ENCODE results near the gene BORCS5. TPM values are rescaled to one million over a fixed set of nuclear protein-coding genes. Genes with fewer than 3 reads are reported as not detected.

Gene BORCS5
- total and polyA plus RNA-seq, 4 donors = 7.2 to 22.8 (median 13.2) TPM

DNA sequence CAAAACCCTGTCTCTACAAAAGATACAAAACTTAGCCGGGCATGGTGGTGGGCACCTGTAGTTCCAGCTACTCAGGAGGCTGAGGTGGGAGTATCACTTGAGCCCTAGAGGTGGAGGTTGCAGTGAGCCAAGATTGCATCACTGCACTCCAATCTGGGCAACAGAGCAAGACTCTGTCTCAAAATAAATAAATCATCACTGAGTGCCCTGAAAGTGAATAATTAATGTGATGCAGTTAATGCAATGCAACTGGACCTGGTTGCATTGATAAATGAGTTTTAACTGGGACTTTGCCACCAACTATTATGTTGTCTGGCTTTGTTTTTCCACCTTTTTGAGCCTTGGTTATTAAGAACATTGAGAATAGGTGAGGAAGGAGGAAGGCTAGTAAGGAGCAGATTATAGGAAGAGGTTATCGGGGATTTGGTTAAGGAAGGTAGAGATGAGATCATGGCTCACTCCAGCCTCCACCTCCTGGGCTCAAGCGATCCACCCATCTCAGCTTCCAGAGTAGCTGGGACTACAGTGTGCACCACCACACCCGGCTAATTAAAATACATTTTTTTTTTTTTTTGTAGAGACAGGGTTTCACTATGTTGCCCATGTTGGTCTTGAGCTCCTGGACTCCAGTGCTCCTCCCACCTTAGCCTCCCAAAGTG, 8.0 kb downstream of the BORCS5 start:
- intact Hi-C loops (cut with DNase I) = no loop called here
- Histone ChIP-seq H3K4me3 (ENCODE audit: low read length in 2 of 2) (no peak overlapping the region), H3K27ac (ENCODE audit: low read depth in 1 of 2, low read length in 2 of 2) (peak overlapping the region in 1 of 2 donors; percentile 35), H3K27me3 (ENCODE audit: control insufficient read depth in 1 of 2, insufficient read depth in 2 of 2, low read length in 1 of 2) (no peaks in the 10 kb centered on the region), H3K4me1 (ENCODE audit: control insufficient read depth in 1 of 2, insufficient read depth in 2 of 2, low read length in 2 of 2) (peaks cover 0 to 5% of the 10 kb centered on the region in 2 donors), H3K36me3 (ENCODE audit: control insufficient read depth in 1 of 2, insufficient read depth in 2 of 2, low read length in 1 of 2) (no peaks in the 10 kb centered on the region), H3K9me3 (ENCODE audit: control insufficient read depth, low read length) (no peaks in the 10 kb centered on the region)
- ATAC-seq (ENCODE audit: low FRiP score) = no peak
- DNase-seq = no peak
- 93 to 96% methylated on average over 4 of the region's 4 CpGs for WGBS, 2 donors

GRCh38 chr12:12365446-12365802, 8.5 kb downstream of the BORCS5 start:
- no peak for DNase-seq
- Histone ChIP-seq H3K9me3 (ENCODE audit: control insufficient read depth, low read length) (no peaks in the 10 kb centered on the region), H3K27me3 (ENCODE audit: control insufficient read depth in 1 of 2, insufficient read depth in 2 of 2, low read length in 1 of 2) (no peaks in the 10 kb centered on the region), H3K4me3 (ENCODE audit: low read length in 2 of 2) (no peak overlapping the region), H3K36me3 (ENCODE audit: control insufficient read depth in 1 of 2, insufficient read depth in 2 of 2, low read length in 1 of 2) (no peaks in the 10 kb centered on the region), H3K27ac (ENCODE audit: low read depth in 1 of 2, low read length in 2 of 2) (no peak overlapping the region), H3K4me1 (ENCODE audit: control insufficient read depth in 1 of 2, insufficient read depth in 2 of 2, low read length in 2 of 2) (peaks cover 0 to 5% of the 10 kb centered on the region in 2 donors)
- 92 to 94% methylated on average over 5 of the region's 5 CpGs for WGBS, 2 donors
- no peak for ATAC-seq (ENCODE audit: low FRiP score)
- intact Hi-C loops (cut with DNase I) = no loop called here

DNA sequence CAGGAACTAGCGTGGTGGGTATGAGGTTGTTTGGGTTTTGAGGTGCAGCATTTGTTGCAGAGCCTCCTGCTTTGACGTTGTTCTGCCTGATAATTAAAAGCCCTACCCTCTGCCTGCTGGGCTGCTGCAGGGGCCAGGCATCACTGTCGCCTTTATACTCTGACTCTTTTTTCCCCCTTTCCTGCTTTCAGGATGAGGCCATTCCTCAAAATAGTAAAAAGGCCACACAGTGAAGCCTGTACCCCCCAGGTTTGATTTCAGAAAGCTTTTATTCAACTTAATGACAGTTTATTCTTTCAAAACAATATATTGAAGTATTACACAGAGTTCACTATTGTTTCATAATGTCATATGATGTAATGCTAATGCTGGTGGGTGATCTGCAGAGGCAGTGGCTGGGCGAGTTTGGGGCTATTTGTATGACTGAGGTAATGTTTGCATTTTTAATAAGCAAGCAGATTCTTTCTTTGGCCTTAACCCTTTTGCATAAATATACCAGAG, 9.1 kb downstream of the BORCS5 start:
- H3K27ac ChIP-seq (ENCODE audit: low read depth in 1 of 2, low read length in 2 of 2) = peak overlapping the region in 1 of 2 donors; percentile 54

DNA sequence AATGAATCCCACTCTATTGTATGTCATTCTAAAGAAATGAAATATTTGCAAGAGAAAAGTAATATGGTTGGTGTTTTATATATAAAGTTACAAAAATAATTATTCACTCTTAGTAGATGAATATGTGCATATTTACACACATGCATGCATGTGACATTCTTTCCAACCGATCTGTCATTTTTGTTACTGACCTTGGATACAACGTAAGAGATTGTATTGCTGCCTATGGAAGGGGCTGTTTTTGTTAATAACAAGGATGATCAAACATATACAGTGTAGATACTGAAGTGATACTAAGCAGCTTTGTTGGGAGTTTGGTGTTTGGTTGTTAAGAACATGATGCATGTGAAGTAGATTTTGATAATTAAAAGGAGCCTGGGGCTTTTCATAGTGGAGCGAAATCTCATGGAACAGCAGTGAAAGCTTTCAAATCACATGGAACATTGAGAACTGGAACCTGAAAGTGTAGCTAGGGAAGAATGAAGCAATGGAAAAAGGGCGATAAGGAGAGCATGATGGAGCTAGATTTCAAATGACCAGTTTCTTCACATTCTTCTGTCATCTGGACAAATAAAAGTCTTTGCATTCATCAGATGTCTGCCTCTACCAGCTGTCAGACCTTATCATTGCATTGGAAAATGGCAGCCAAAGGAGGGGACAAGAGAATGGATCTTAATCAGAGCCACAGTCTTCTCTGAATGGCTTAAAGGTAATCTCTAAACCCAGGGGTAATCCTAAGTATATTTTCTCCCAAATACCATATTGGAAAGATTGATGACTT, 10.0 kb downstream of the BORCS5 start:
- WGBS, 2 donors = 83 to 84% methylated on average over 4 of the region's 4 CpGs

More for the DNA sequence above, 9.1 kb downstream of the BORCS5 start:
- DNase-seq (no peak), ATAC-seq (ENCODE audit: low FRiP score) (peak; percentile 26)
- Histone ChIP-seq H3K4me3 (ENCODE audit: low read length in 2 of 2) (no peak overlapping the region), H3K9me3 (ENCODE audit: control insufficient read depth, low read length) (no peaks in the 10 kb centered on the region), H3K27me3 (ENCODE audit: control insufficient read depth in 1 of 2, insufficient read depth in 2 of 2, low read length in 1 of 2) (no peaks in the 10 kb centered on the region), H3K36me3 (ENCODE audit: control insufficient read depth in 1 of 2, insufficient read depth in 2 of 2, low read length in 1 of 2) (no peaks in the 10 kb centered on the region), H3K4me1 (ENCODE audit: control insufficient read depth in 1 of 2, insufficient read depth in 2 of 2, low read length in 2 of 2) (peaks cover 0 to 5% of the 10 kb centered on the region in 2 donors)
- whole genome bisulfite sequencing, 2 donors = 28 to 33% methylated on average over 4 of the region's 4 CpGs
- intact Hi-C loops (cut with DNase I) = no loop called here

DNA sequence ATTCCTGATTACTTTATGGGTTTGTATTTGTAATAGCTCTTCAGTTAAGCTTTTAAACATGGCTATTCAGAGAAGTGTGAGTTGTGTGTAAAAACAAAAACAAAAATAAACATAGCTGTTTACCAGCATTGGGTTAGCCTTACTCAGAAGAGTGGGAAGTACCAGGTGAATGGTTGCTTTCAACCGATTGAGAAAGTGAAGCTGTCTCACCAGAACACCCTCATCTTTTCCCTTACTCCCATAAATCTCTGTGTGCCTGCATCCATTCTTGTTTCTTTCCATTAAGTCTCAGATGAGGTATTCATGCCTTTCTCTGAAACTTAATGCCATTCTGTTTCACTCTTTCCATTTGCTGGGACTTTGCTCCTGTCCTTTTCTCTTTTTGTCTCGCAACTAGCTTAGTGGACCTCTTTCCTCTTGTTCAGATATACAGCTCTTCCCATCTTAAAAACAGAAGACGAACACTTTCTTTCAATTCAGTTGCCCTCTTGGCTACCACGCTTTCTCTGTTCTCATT, 10.7 kb downstream of the BORCS5 start:
- H3K4me3 ChIP-seq (ENCODE audit: low read length in 2 of 2) = no peak overlapping the region
- DNase-seq (no peak), ATAC-seq (ENCODE audit: low FRiP score) (no peak)
- H3K36me3 ChIP-seq (ENCODE audit: control insufficient read depth in 1 of 2, insufficient read depth in 2 of 2, low read length in 1 of 2) = no peaks in the 10 kb centered on the region
- H3K27me3 ChIP-seq (ENCODE audit: control insufficient read depth in 1 of 2, insufficient read depth in 2 of 2, low read length in 1 of 2) = no peaks in the 10 kb centered on the region
- H3K27ac ChIP-seq (ENCODE audit: low read depth in 1 of 2, low read length in 2 of 2) = no peak overlapping the region
- H3K9me3 ChIP-seq (ENCODE audit: control insufficient read depth, low read length) = no peaks in the 10 kb centered on the region
- intact Hi-C loops (cut with DNase I) = no loop called here
- H3K4me1 ChIP-seq (ENCODE audit: control insufficient read depth in 1 of 2, insufficient read depth in 2 of 2, low read length in 2 of 2) = peaks cover 0 to 5% of the 10 kb centered on the region in 2 donors
- 92 to 93% methylated on average over 4 of the region's 4 CpGs for WGBS, 2 donors

More for the DNA sequence above, 10.0 kb downstream of the BORCS5 start:
- Histone ChIP-seq H3K27me3 (ENCODE audit: control insufficient read depth in 1 of 2, insufficient read depth in 2 of 2, low read length in 1 of 2) (no peaks in the 10 kb centered on the region), H3K4me3 (ENCODE audit: low read length in 2 of 2) (no peak overlapping the region), H3K36me3 (ENCODE audit: control insufficient read depth in 1 of 2, insufficient read depth in 2 of 2, low read length in 1 of 2) (no peaks in the 10 kb centered on the region), H3K9me3 (ENCODE audit: control insufficient read depth, low read length) (no peaks in the 10 kb centered on the region), H3K27ac (ENCODE audit: low read depth in 1 of 2, low read length in 2 of 2) (no peak overlapping the region), H3K4me1 (ENCODE audit: control insufficient read depth in 1 of 2, insufficient read depth in 2 of 2, low read length in 2 of 2) (peaks cover 0 to 5% of the 10 kb centered on the region in 2 donors)
- no peak for DNase-seq
- no peak for ATAC-seq (ENCODE audit: low FRiP score)
- intact Hi-C loops (cut with DNase I) = no loop called here

GRCh38 chr12:12372946-12373722, 16.3 kb downstream of the BORCS5 start:
- intact Hi-C loops (cut with DNase I) = loop anchor here in 1 of 2 donors (5.0 kb wide), 1 partner anchor 284 kb away; no protein-coding TSS in a partner anchor
- ATAC-seq (ENCODE audit: low FRiP score) = no peak
- 87% methylated on average over 4 of the region's 4 CpGs for WGBS, 2 donors

GRCh38 chr12:12376646-12377448, 20.0 kb downstream of the BORCS5 start:
- ATAC-seq (ENCODE audit: low FRiP score) = peak; percentile 89
- peaks cover 0 to 3% of the 10 kb centered on the region in 2 donors for H3K36me3 ChIP-seq (ENCODE audit: control insufficient read depth in 1 of 2, insufficient read depth in 2 of 2, low read length in 1 of 2)
- intact Hi-C loops (cut with DNase I) = loop anchor here (2.0 to 5.0 kb wide), 4 partner anchors 188 to 330 kb away; no protein-coding TSS in a partner anchor
- H3K9me3 ChIP-seq (ENCODE audit: control insufficient read depth, low read length) = no peaks in the 10 kb centered on the region
- H3K4me3 ChIP-seq (ENCODE audit: low read length in 2 of 2) = no peak overlapping the region
- H3K27ac ChIP-seq (ENCODE audit: low read depth in 1 of 2, low read length in 2 of 2) = no peak overlapping the region
- no peak for DNase-seq
- H3K4me1 ChIP-seq (ENCODE audit: control insufficient read depth in 1 of 2, insufficient read depth in 2 of 2, low read length in 2 of 2) = peaks cover 0 to 1% of the 10 kb centered on the region in 2 donors
- 70 to 73% methylated on average over 12 of the region's 12 CpGs for WGBS, 2 donors
- no peaks in the 10 kb centered on the region for H3K27me3 ChIP-seq (ENCODE audit: control insufficient read depth in 1 of 2, insufficient read depth in 2 of 2, low read length in 1 of 2)

More at GRCh38 chr12:12372946-12373722, 16.3 kb downstream of the BORCS5 start:
- H3K27me3 ChIP-seq (ENCODE audit: control insufficient read depth in 1 of 2, insufficient read depth in 2 of 2, low read length in 1 of 2) = no peaks in the 10 kb centered on the region
- no peak for DNase-seq
- no peaks in the 10 kb centered on the region for H3K9me3 ChIP-seq (ENCODE audit: control insufficient read depth, low read length)
- no peak overlapping the region for H3K27ac ChIP-seq (ENCODE audit: low read depth in 1 of 2, low read length in 2 of 2)
- H3K36me3 ChIP-seq (ENCODE audit: control insufficient read depth in 1 of 2, insufficient read depth in 2 of 2, low read length in 1 of 2) = peaks cover 0 to 3% of the 10 kb centered on the region in 2 donors
- no peaks in the 10 kb centered on the region for H3K4me1 ChIP-seq (ENCODE audit: control insufficient read depth in 1 of 2, insufficient read depth in 2 of 2, low read length in 2 of 2)
- H3K4me3 ChIP-seq (ENCODE audit: low read length in 2 of 2) = no peak overlapping the region
